Fibroblast of the aortic adventitia (primary cell): Measurements from ENCODE around the gene CACNG4. TPM values are rescaled to one million over a fixed set of nuclear protein-coding genes. Genes with fewer than 3 reads are reported as not detected.
"Not testable (repeated sequence)": the region's sequence is repeated elsewhere in the genome, so short reads cannot be mapped to it uniquely, and the experiment has no call there.

Experiments
- DNase-seq: peaks from one replicate; pipeline ENCODE4 v3.0.0-alpha.2; 2010; ENCODE audit warnings: low read depth
- H3K4me3 ChIP-seq: 2 replicates; pipeline ENCODE4 v1.5.1; 2011; ENCODE audit warnings: low read depth, mild to moderate bottlenecking, control low read depth, low read length, moderate library complexity
- total RNA-seq: library from RNA; depleted of rRNA; stranded (reverse); fragments of >200 nt; gene quantifications from 2 replicates; pipeline ENCODE4 v1.2.3, GENCODE V29; 2012; ENCODE audit warnings: low replicate concordance
- TF ChIP-seq, protein P1 (sequence below): IDR thresholded peaks from 2 replicates; pipeline ENCODE4 v1.5.1; 2011; ENCODE audit warnings: mild to moderate bottlenecking, low read length, control low read depth, inconsistent platforms; ENCODE audit not compliant: insufficient read depth

CACNG4 gene
- total RNA-seq, 1 donor = not detected

DNA sequence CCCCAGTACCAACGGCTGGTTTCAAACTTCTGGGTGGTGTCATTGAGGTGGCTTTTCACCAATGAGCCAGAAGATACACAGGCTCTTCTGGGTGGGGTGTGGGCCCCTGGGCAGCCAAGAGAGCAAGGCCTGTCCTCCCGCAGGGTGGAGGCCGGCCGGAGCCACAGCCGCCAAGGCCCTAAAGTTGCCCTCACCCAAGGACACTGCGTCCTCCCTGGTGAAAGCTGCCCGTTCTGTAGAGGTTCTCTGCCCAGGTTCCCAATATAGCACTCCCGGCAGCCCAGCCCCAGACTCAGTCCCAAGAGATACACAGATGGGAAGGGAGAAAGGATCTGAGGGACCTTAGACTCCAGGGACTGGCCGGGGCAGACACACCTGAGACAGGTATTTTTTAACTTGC, 69.1 kb downstream of the CACNG4 start:
- no peak for DNase-seq
- TF ChIP-seq, protein P1, sequence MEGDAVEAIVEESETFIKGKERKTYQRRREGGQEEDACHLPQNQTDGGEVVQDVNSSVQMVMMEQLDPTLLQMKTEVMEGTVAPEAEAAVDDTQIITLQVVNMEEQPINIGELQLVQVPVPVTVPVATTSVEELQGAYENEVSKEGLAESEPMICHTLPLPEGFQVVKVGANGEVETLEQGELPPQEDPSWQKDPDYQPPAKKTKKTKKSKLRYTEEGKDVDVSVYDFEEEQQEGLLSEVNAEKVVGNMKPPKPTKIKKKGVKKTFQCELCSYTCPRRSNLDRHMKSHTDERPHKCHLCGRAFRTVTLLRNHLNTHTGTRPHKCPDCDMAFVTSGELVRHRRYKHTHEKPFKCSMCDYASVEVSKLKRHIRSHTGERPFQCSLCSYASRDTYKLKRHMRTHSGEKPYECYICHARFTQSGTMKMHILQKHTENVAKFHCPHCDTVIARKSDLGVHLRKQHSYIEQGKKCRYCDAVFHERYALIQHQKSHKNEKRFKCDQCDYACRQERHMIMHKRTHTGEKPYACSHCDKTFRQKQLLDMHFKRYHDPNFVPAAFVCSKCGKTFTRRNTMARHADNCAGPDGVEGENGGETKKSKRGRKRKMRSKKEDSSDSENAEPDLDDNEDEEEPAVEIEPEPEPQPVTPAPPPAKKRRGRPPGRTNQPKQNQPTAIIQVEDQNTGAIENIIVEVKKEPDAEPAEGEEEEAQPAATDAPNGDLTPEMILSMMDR = no peak
- H3K4me3 ChIP-seq = no peak overlapping the region

DNA sequence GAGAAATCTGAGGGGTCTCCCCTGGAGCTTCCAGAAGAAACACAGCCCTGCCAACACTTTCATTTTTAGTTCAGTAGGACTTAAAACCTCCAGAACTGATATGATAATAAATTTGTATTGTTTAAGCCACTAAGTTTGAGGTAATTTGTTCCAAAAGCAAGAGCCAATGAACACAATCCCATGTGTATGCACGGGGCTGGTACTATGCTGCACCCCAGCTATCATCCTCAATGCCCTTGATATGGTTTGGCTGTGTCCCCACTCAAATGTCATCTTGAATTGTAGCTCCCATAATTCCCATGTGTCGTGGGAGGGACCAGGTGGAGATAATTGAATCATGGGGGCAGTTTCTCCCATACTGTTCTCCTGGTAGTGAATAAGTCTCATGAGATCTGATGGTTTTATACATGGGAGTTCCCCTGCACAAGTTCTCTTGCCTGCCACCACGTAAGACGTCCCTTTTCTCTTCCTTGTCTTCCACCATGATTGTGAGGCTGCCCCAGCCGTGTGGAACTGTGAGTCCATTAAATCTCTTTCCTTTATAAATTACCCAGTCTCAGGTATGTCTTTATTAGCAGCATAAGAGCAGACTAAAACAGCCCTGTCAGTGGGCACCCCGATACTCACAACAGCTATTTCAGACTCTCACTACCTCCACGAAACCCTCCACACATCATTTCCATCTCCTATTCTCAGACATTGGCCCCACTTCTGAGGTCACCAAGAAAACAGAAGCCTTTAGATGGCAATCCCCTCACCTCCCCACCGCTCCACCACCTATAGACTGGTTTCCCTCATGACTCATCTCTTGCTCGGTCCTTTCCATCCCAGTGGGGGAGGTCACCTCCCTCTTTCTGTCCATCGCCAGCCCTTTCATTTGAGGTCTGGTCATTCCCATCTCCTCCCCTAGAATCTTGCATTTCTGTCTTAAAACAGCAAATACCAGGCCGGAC, 70.9 kb downstream of the CACNG4 start:
- TF ChIP-seq, protein P1 = no peak
- no peak for DNase-seq
- no peak overlapping the region for H3K4me3 ChIP-seq

- TF ChIP-seq, protein P1 = no peak
- DNase-seq = no peak
- no peak overlapping the region for H3K4me3 ChIP-seq
Measured at GRCh38 chr17:67038861-67039365, 74.4 kb downstream of the CACNG4 start.

- no peak for DNase-seq
- H3K4me3 ChIP-seq = no peak overlapping the region
- TF ChIP-seq, protein P1 = no peak
Measured at GRCh38 chr17:67040652-67041051, 76.1 kb downstream of the CACNG4 start.

- H3K4me3 ChIP-seq, DNase-seq: not testable (repeated sequence)
Measured at GRCh38 chr17:67041119-67041518, 76.6 kb downstream of the CACNG4 start.

GRCh38 chr17:67041531-67041930, 77.0 kb downstream of the CACNG4 start:
- no peak overlapping the region for H3K4me3 ChIP-seq
- no peak for DNase-seq
- TF ChIP-seq, protein P1 = no peak
